D341Med (cell line): Measurements from ENCODE around the gene SMIM28.

Source experiments
- DNase-seq: peaks from one replicate; pipeline ENCODE4 v3.0.0; 2012; ENCODE audit warnings: low spot score

Gene SMIM28

DNA sequence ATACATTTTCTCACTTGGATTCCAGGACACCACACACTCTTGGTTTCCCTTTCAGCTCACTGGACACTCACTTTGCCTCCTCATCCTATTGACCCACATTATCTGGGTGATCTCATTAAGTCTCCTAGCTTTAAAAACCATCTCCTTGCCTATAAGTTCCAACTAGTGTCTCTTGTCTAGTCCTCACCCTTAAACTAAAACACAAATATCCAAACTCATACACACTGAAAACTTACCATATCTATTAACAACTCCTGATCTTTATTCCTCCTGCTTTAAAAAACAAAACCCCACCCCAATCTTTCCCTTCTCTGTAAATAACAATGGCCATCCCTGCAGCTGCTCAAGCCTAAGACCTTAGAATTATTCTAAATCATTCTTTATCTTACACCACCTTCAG is 3.5 kb upstream of the SMIM28 start:
- DNase-seq, result no peak

DNA sequence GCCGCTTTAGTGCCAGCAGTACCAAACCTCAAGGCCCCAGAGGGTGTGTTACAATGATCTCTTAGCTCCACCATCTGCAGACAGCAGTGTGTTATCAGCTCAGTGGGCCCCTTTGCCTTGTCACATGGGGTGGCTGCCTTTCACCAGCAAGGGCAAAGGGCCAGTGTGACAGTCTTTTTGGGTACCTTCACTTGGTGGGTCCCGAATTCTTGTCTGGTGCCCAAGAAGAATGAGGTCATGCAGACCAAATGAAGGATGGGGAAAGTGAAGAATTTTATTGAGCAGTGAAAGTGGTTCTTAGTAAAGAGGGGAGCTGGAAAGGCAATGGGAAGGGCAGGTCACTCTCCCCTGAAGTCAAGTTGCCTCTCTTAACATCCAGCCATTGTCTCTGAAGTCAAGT is 2.9 kb upstream of the SMIM28 start:
- no peak for DNase-seq

DNA sequence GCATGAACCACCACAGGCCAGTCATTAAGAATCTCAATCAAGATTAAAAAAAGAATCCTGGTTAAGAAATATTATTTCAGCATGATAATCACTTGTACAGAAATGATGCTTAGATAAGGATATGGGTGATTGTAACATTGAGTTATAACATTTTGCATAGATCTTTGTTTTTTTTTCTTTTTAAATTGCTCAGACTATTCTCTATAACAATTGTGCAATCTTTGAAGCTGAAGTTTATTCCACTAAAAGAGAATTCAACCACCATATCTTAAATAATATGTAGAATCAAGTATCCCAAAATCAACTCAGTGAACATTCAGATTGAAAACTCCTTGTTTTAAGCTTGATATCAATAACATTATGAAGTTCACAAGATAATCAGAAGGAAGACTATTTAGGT is 663 bp upstream of the SMIM28 start:
- no peak for DNase-seq

DNA sequence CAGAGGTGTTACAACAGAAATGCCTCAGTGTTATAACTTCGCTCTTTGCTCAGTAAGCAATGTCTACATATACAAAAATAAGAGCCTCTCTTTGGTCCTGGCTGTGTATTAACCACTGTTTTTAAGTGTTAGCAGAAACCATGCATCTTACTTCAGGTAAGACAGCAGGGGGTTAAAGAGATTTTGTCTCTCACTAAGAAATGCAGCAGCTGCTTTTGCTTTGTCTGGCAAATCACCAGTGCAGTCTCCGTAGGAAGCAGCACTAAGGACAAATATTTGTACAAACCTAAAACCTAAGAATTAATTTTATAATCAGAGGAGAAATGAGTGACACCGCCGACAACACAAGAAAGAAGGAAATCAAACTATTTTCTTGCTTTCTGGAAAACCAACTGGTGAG is 758 bp downstream of the SMIM28 start:
- DNase-seq, result no peak

DNA sequence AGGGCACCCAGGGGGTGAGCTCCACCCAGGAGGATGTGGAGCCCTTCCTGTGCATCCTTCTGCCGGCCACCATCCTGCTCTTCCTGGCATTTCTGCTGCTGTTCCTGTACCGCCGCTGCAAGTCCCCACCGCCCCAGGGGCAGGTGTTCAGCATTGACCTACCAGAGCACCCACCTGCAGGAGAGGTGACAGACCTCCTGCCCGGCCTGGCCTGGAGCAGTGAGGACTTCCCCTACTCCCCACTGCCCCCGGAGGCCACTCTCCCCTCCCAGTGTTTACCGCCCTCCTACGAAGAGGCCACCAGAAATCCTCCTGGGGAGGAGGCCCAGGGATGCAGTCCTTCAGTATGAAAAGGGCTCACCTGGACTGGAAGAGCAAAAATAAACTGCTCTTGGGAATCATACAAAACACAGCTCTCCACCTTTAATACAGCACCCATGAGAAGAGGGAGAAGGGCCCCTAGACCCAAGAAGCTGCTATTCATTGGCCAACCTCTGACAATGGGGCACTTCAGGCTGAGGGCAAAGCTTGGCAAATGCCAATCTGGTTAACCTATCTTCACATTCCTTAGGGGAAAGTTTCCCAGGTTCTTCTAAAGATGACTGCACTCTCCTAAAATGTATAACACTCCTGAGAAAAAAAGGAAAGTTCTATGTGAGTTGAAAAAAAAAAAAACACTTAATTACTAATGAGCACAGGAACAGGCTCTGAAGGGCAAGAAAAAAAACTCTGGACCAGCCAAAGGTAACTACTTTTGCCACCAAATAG is 5.0 kb downstream of the SMIM28 start:
- no peak for DNase-seq

DNA sequence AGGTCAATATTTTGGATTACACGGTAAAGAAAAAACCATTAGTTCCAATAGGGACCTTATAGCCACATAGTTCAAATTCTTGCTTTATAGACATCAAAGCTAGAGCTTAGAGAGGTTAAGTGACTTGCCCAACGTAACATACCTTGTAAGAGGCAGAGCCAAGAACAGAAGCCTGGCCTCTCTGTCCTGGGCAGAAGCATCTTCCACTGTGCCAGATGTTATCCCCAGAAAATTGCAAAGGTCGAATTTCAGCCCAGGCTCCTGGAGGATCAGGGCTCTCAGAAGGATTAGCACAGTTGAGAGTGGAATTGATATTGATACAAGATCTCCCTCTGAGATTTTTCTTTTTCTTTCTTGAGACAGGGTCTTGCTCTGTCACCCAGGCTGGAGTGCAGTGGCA is 6.1 kb downstream of the SMIM28 start:
- no peak for DNase-seq

DNA sequence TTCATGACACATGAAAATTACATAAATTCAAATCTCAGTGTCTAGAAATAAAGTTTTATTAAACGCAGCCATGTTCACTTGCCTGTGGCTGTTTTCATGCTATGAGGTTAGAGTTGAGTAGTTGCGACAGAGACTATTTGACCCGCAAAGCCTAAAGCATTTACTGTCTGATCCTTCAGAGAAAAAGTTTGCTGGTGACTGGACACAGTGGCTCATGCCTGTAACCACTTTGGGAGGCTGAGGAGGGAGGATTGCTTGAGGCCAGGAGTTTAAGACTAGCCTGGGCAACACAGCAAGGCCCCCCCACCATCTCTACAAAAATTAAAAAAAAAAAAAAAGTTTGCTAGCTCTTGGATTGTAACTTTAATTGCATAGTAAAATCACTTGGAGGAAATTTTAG is 9.2 kb downstream of the SMIM28 start:
- DNase-seq, result no peak

DNA sequence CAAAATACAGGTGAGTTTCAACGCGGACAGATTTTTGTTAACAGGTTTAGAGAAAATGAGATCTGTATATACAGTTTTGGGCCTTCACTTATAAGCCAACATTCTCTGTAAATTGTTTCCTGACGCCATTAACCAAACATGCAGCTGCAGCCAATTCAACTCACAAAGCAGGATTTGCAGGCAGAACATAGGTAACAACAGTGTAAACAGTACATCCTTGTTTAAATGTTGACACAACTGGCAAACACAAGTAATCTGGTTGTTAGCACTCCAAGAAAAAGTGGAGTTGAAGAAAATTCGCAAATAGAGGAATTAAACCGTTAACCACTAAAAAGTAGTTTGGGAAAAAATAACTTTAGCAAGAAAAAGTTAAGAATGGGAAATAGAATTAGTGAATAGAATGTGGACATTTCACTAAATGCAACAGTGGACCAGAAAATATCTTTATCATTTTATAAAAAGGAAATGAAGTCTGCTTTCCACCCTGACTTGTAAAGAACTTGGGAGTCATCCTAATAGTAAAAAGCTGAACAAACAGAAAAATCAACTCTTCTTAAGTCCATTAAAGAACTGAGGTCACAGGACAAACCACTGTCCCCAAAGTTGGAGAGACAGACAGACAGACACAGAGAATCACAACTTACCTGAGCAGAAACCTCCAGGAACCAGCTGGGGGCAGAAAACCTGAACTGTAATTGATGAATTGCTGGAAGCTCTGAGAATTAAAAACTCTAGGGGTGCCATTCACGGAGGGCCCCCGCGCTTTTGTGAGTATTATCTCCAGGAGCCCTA is 10.1 kb downstream of the SMIM28 start:
- no peak for DNase-seq

DNA sequence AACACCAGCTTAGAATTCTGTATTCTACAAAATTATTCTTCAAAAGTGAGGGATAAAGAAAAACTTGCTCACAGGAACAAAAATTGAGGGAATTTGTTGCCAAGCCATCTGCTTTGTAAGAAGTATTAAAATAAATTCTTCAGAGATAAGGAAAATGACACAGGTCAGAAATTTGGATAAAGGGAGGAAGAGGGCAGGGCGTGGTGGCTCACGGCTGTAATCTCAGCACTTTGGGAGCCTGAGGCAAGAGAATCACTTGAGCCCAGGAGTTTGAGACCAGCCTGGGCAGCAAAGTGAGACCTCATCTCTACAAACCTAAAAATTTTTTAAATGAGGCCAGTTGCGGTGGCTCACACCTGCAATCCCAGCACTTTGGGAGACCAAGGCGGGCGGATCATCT is 11.8 kb downstream of the SMIM28 start:
- DNase-seq, result no peak

DNA sequence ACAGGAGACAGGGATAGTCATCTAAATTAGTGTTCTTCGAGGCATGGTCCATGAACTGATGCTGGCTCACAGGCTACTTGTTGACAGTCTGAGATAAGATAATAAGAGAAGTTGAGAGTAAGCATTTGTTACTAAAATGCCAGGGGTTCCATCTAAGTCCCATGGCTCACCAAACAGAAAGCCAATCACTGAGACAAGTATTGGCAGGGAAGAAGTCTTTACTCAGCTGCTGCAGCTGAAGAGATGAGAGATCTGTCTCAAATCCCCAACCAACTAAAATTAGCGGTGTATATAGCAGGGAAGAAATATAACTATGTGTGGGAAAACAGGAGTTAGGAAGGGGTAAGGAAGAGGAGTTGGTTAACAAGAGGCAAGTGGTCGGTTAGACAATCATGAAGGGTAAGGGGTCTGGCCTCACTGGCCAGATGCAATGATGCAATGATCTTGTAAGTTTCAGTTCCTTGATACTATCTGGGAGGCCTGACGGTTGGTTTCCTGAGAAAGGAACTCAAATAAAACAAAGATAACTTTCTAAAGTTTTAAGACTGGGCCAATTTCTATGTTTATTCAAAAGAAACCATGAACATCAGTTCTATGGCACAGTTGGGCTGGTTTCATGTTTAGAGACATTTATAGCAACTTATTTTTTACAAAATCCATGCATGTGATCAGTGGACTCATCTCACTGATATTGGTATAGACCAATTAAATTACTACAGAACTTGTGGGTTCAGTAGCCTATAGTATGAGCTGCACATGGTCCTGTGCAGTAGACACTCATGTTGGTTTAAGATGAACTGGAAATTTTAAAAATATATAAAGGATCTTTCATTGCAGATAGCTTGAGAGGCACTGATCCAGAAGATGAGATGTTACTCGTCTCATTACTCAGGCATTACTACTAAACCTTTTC is 16.4 kb downstream of the SMIM28 start:
- DNase-seq, result no peak

DNA sequence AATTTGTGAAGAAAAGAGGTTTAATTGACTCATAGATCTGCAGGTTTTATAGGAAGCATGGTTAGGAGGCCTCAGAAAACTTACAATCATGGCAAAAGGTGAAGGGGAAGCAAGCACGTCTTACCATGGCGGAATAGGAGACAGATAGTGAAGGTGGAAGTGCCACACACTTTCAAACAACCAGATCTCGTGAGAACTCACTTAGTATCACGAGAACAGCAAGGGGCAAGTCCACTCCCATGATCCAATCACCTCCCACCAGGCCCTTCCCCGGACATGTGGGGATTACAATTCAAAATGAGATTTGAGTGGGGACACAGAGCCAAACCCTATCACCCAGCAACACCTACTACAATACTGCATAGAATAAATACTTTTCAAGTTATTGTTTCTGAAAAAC is 19.0 kb downstream of the SMIM28 start:
- DNase-seq, result no peak

DNA sequence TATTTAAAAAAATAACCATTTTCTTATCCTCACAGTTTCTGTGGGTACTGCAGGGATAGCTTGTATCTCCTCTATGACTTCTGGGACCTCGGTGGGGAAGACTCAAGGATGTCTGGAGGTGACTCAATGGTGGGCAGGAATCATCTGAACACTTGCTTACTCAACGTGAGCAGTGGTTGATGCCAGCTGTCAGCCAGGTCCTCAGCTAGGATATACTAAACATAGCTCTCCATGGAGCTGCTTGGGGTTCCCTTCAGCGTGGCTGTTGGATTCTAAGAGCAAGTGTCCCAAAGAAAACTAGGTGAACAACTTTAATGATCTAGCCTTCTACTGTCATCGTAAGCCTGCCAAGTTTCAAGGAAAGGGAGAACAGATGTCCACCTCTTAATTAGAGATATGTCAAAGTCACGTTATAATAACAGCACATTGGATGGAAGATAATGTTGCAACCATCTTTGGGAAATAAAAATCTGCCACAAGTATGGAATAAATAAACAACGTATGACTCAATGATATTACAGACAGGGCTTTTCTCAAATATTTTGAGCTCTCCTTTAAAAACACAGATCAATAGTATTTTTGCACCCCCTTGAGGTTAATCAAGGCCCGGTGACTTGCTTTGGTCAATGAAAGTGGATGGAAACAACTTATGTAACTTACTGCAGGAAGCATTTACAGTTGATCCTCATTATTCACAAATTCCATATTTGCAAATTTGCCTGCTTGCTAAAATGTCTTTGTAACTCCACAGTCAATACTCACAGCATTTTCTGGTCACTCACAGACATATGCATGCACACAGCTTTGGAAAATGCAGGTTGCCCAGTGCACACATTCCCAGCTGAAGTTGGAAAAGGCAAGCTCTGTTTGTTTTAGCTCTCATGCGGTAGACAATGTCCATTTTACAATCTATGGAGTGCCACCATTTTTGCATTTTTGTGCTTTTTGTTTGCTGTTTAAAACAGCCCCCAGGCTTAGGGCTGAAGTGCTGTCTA is 19.7 kb downstream of the SMIM28 start:
- no peak for DNase-seq

DNA sequence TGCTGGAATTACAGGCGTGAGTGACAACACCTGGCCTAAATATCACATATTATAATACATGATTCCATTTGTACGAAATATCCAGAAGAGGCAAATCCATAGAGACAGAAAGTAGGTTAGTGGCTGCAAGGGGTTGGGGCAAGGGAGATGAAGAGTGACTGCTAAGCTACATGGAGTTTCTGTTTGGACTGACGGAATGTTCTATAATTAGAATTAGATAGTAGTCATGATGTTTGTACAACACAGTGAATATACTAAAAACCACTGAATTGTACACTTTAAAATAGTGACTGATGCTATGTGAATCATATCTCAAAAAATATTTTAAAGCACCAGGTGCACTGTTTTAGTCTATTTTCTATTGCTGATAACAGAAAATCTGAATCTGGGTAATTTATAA is 22.6 kb downstream of the SMIM28 start:
- DNase-seq, result no peak

DNA sequence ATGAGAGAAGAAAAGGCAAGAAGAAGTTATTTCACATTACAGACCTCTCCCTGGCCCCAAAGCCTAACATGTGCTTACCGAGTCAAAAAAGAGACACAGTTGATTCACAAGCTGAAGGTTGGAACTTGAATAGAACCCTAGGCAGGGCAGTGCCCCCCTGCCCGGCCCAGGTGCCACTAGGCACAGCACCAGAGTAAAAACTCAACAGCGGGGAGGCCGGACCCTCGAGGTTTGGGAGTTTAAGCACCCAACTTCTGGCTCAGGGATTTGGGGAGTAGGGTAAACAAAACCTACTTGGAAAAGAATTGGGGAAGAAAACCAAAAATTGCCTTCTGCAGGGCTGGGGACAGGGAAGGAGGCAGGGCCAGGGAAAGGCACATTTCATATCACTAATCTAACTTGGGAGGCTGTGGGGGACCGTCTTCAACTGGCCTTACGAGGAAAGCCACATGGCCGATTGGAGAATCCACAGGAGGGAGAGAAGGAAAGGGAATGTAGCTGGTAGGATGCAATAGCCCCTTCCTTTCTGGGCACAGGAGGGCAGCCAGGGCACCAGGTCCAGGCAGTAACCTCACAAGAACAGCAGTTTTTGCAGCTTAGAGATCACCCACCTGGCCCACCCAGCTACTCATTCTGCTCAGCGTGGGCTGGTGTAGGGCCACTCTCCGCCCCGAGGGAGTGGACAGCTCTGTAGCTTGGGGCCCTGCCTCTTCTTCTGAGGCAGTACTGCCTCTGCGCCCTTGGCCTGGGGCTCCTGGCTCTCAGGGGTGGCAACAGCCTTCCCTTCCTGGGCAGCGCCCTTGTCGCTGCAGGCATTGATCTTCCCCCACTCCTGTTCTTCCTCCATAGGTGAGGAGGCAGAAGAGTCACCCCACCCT is 24.5 kb downstream of the SMIM28 start:
- DNase-seq, result no peak

DNA sequence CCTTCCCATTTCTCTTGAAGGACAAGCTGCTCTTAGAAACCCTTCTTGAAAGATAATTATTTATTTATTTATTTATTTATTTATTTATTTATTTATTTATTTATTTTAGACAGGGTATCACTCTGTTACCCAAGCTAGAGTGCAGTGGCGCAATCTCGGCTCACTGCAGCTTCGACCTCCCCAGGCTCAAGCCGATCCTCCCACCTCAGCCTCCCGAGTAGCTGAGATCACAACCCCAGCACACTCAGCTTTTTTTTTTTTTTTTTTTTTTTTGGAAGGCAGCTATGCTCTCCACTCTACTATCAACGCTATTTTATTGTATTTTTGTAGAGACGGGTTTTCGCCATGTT is 25.1 kb downstream of the SMIM28 start:
- DNase-seq, result no peak

DNA sequence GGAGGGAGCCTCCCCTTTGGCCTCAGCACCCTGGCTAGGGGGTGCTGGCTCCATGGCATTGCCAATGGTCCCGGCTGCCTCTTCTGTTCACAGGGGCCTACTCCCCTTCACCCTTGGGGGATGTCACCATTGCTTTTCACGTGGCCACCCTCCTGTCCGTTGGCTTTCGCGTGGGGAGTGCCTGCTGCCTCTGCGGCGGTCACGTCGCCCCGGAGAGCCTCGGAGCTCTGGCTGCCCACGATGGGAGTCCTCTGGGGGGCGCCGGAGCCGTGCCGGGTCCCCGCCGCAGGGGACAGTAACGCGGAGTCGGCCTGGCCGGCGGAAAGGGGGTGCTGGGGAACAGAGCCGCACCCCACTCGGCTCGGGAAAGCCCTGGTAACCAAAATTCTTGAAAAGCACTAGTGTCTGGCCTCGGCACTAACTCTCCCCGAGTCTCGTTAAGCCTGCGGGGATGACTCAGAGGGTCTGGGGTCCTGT is 25.7 kb downstream of the SMIM28 start:
- peak; percentile 72 for DNase-seq

DNA sequence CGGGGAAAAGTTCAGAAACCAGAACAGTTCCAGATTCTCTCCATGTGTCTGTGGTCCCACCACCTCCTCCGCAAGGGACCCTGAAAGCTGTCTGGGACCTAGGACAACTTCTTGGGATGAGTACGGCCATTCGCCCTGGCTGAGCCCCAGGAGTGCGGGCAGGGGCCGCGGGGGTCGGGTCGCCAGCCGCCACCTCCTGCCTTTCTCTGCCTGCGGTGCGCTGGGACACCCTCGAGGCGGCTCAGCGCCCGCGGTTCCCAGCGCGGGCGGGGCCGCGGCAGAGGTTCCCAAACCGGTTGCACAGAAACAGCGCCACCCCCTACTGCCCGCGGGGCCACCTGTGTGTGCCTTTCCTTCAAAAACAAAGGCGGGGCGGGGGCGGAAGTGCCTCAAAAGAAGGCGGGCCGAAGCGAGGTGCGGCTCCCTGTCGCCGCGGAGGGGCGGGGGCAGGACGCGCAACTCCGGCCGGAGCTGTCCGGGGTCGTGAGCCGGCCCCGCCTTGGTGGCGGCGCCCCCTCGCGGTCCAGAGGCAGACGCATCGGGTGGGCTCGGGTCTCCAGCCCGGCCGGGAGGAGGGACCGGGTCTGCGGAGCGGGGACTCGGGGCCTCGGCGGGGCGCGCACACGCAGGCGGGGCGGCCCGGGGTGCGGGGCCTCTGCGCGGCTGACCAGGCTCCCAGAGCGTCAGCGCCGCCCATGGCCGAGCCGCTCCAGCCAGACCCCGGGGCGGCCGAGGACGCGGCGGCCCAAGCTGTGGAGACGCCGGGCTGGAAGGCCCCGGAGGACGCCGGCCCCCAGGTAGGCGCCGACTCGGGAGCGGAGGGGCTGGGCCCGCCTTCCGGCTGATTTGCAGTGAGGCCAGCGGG is 26.3 kb downstream of the SMIM28 start, which contains the start of gene HEBP2:
HEBP2 (plus strand) TSS at position 423 of the 865 bp plus-strand sequence; CDS start at position 696, 273 bp downstream.
- peak; percentile 94 for DNase-seq

DNA sequence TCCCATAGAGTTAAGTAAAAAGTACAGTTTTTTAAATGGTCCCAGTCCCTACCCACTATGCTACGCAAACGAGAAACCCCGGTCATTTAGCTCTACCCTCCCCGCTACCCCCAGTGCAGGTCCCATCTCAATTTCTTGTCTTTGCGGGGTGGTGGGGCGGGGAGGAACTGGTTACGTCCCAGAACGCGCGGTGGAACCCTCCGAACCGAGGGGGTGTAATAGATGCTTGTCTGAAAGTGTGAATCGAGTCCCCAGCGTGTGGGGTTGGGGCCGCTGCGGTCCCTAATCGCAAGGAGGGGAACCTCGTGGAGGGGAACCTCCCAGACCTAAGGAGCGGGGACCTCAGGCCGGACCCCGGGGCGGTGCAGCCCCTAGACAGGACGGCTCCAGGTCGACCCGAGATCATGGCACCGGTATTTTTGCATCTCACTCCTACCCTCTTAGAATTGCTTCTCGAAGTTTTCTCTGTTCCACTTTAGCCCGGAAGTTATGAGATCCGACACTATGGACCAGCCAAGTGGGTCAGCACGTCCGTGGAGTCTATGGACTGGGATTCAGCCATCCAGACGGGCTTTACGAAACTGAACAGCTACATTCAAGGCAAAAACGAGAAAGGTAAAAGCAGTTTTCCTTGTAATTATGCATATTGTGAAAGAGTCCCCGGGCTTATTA is 27.1 kb downstream of the SMIM28 start:
- peak; percentile 45 for DNase-seq
